Thyroid gland (tissue), 4 donors: Measurements from ENCODE around the gene SORCS2. TPM values are rescaled to one million over a fixed set of nuclear protein-coding genes. Genes with fewer than 3 reads are reported as not detected.

ENCODE experiments used
- DNase-seq, 2 donors: peaks; one replicate each; pipeline ENCODE4 v3.0.0-alpha.2; 2019
- H3K27ac ChIP-seq, 3 donors: fragments of 200-600 bp; sonication (generic); 1 replicate in 2 of 3; 2 replicates in 1 of 3; pipeline ENCODE4 v1.5.1; 2016 to 2019; ENCODE audit warnings: mild to moderate bottlenecking in 1 of 3, moderate library complexity in 1 of 3
- H3K27me3 ChIP-seq: fragments of 200-600 bp; sonication (generic); one replicate; pipeline ENCODE4 v1.5.1; 2019
- H3K36me3 ChIP-seq, 2 donors: fragments of 200-600 bp; sonication (generic); one replicate each; pipeline ENCODE4 v1.5.1; 2016 to 2019
- H3K4me1 ChIP-seq, 2 donors: fragments of 200-600 bp; sonication (generic); one replicate each; pipeline ENCODE4 v1.5.1; 2017 to 2019
- H3K4me3 ChIP-seq, 3 donors: fragments of 200-600 bp; sonication (generic); replicated peaks in 1 of 3; 1 replicate in 2 of 3; 2 replicates in 1 of 3; pipeline ENCODE4 v1.5.1; 2016; ENCODE audit warnings: mild to moderate bottlenecking in 1 of 3
- H3K9me3 ChIP-seq: fragments of 200-600 bp; sonication (generic); one replicate; pipeline ENCODE4 v1.5.1; 2017
- CTCF ChIP-seq, 6 experiments: fragments of 200-600 bp in 3 of 6; fragments of 450-650 bp in 3 of 6; sonication (generic) in 3 of 6; IDR thresholded peaks; one replicate each; pipeline ENCODE4 v1.5.1; 2016 to 2019; ENCODE audit warnings: antibody characterized with exemption in 6 of 6, mild to moderate bottlenecking in 2 of 6, inconsistent platforms in 1 of 6, moderate library complexity in 1 of 6
- POLR2A ChIP-seq, 2 donors: fragments of 450-650 bp; IDR thresholded peaks; one replicate each; pipeline ENCODE4 v1.6.1; 2017; ENCODE audit warnings: antibody characterized with exemption in 2 of 2, mild to moderate bottlenecking in 2 of 2, moderate library complexity in 1 of 2
- WGBS, 2 donors: methylation state at CpG; one replicate each; pipeline ENCODE4 v1.1.5; 2017; 5-methylcytosine and 5-hydroxymethylcytosine counted together
- intact Hi-C: fragments of 100-400 bp; cut with DNase I; formaldehyde crosslinking; loops from one replicate; pipeline ENCODE4 v1.15.1; 2023
- total RNA-seq, 4 donors: library from RNA; depleted of rRNA; stranded (reverse); fragments of >200 nt; gene quantifications; one replicate each; pipeline ENCODE4 v1.2.3, GENCODE V29; 2016

SORCS2 gene
- total RNA-seq, 4 donors from 2014 or later, result 1.7 to 13.6 (median 3.6) TPM

GRCh38 chr4:7294176-7294756 lies 101.9 kb downstream of the SORCS2 start:
- H3K27me3 ChIP-seq, result no peaks in the 10 kb centered on the region
- H3K36me3 ChIP-seq, result no peaks in the 10 kb centered on the region
- no peak for TF ChIP-seq CTCF (IDR thresholded peaks at IDR 0.05)
- TF ChIP-seq POLR2A (IDR thresholded peaks at IDR 0.05), result no peak
- no peak for DNase-seq
- intact Hi-C loops, result no loop called here
- no peaks in the 10 kb centered on the region for H3K9me3 ChIP-seq
- 80 to 86% methylated on average over 7 of the region's 7 CpGs for WGBS, 2 donors
- no peak overlapping the region for H3K27ac ChIP-seq
- peaks cover 15 to 18% of the 10 kb centered on the region in 2 donors for H3K4me1 ChIP-seq
- H3K4me3 ChIP-seq, result no peak overlapping the region

DNA sequence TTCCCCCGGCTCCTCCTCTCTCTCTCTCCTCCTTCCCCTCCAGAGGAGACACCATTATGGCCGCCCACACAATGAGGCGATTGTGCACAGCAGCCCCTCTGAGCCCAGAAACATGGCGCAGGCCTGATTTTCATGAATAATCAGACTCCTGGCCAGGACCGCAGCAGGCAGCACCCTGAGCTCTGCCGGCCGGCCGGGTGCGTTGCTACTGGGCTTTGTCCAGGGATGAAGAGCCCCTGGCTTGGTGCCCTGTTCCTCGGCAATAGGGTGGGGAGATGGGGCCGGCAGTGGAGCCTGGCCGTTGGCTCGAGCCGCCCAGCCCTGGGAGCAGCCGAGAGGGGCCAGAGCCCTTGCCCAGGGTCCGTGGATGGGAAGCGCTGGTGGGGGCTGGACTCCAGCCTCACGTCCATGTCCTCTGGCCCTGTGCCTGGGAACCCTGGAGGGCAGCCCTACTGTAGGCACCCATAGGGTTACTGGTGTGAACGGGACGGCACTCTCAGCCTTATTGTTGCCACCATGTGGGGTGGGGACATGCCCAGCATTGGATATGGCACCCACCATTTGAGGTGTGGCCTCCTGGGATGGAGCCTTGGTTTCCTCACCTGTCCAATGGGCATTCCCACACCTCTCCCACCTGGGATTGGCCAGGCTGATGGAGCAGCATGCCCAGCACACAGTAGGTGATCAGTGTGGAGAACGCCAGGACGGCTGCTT lies 103.0 kb downstream of the SORCS2 start:
- intact Hi-C loops, result loop anchor here (5.0 kb wide), 1 partner anchor 103 kb away; the partner anchor contains the start of gene SORCS2

DNA sequence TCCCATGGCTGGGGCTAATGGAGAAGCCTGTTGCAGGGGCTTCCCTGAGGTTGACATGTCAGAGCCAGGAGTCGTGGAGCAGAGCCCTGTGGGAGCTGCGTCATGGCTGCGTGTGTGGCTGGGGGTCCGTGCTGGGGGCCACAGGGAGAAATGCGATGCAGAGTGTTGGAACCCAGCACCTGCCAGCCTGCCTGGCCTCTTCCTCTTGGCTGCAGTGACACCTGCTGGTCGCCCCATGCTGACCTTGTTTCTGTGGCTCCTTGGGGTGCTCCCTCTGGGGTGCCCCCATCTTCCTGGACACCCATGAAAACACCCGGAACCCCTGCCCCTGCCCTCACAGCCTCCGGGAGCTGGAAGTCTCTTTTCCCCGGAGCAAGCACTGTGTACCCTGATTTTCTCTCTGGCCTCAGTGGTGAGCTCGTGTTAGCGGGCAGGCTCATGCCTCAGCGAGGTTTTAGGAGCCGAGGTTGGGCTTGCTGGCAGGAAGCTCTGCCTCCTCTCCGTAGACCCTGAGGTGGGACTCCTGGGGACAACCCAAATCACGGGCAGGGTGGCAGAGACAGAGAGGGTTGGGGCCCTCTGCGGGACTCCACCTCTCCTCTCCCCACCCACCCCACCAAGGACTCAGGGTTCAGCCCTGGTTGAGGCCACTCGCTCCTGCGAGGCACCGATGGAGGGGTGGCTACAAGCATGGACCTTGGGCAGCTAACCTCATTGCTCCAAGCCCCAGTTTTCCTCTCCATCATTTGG lies 103.7 kb downstream of the SORCS2 start:
- H3K4me1 ChIP-seq, result peaks cover 13 to 16% of the 10 kb centered on the region in 2 donors
- no peaks in the 10 kb centered on the region for H3K9me3 ChIP-seq
- H3K27me3 ChIP-seq, result no peaks in the 10 kb centered on the region
- 71 to 76% methylated on average over 10 to 19 of the region's 19 CpGs for WGBS, 2 donors
- peak in 4 of 6 experiments; percentile 42 to 61 (median 54) for TF ChIP-seq CTCF (IDR thresholded peaks at IDR 0.05)
- TF ChIP-seq POLR2A (IDR thresholded peaks at IDR 0.05), result no peak
- intact Hi-C loops, result loop anchor here (5.0 kb wide), 1 partner anchor 104 kb away; the partner anchor contains the start of gene SORCS2
- H3K36me3 ChIP-seq, result no peaks in the 10 kb centered on the region
- peak; percentile 36 to 41 for DNase-seq
- peak overlapping the region in 1 of 3 donors; percentile 36 for H3K27ac ChIP-seq
- H3K4me3 ChIP-seq, result no peak overlapping the region

More for the DNA sequence above, 103.0 kb downstream of the SORCS2 start:
- Histone ChIP-seq H3K27me3 (no peaks in the 10 kb centered on the region), H3K4me3 (no peak overlapping the region), H3K27ac (peak overlapping the region in 2 of 3 donors; percentile 36 to 40), H3K9me3 (no peaks in the 10 kb centered on the region), H3K36me3 (no peaks in the 10 kb centered on the region), H3K4me1 (peaks cover 15 to 18% of the 10 kb centered on the region in 2 donors)
- peak; percentile 85 to 88 for DNase-seq
- 21 to 34% methylated on average over 9 to 13 of the region's 22 CpGs for WGBS, 2 donors
- TF ChIP-seq POLR2A (IDR thresholded peaks at IDR 0.05) (no peak), CTCF (IDR thresholded peaks at IDR 0.05) (peak in 2 of 6 experiments; percentile 12 to 13)

DNA sequence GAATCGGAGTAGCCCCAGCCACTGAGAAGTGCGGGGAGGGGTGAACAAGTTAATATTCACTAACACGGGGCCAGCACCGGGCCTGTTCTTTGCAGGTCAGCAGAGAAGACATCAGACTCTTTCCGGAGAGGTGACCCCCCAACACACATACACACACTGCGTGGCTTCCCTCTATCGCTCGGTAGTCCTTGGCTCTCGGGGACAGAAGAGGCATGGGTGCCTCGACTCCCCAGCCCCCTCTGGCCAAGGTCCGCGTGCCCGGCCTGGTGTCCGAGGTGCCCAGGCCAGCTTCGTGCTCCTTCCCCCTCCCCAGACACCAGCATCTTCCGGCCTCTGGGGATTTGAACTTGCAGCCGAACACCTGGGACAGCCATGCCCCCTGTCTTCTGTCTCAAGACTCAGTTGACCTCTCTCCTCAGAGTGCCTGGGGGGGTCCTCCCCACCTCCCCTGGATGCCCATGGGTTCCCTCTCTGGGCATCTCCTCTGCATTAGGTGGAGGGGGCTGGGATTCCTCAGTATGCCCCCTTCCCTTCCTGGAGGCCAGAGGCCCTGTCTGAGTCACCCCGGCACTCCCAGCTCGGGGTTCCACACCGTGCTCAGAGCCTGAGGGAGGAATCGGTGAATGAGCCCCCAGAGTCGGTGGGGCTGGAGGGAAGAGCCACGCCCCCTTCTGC lies 104.5 kb downstream of the SORCS2 start:
- 92 to 93% methylated on average over 19 to 22 of the region's 23 CpGs for WGBS, 2 donors
- intact Hi-C loops, result loop anchor here (5.0 kb wide), 1 partner anchor 104 kb away; the partner anchor contains the start of gene SORCS2
- TF ChIP-seq CTCF (IDR thresholded peaks at IDR 0.05), result no peak
- TF ChIP-seq POLR2A (IDR thresholded peaks at IDR 0.05), result no peak
- no peak overlapping the region for H3K27ac ChIP-seq
- no peaks in the 10 kb centered on the region for H3K27me3 ChIP-seq
- H3K4me3 ChIP-seq, result no peak overlapping the region
- no peaks in the 10 kb centered on the region for H3K9me3 ChIP-seq
- H3K4me1 ChIP-seq, result peaks cover 6 to 9% of the 10 kb centered on the region in 2 donors
- DNase-seq, result no peak
- H3K36me3 ChIP-seq, result no peaks in the 10 kb centered on the region
